ENCODE measurements around the gene MTRR. TPM values are rescaled to one million over a fixed set of nuclear protein-coding genes. Genes with fewer than 3 reads are reported as not detected.

MTRR gene
- total RNA-seq, 2 donors from 2014 or later, result 15.8 to 23.9 TPM

DNA sequence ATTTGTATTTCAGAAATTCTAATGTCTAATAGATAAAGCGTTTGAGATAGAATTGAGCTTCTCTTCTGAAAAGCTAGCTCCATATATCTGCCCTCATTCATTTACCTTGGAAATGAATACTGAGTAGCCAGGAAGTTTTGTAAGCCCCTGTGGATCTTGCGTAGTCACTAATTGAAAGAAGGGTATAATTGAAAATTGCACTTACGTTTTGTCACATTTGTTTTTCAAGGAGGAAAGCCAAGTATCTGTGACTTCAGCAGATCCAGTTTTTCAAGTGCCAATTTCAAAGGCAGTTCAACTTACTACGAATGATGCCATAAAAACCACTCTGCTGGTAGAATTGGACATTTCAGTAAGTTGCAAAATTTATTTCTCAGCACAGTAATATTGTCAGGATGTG lies 14.0 kb downstream of the MTRR start:
- WGBS, 2 donors, result 80 to 89% methylated on average over 4 of the region's 4 CpGs
- H3K27me3 ChIP-seq, result no peaks in the 10 kb centered on the region
- DNase-seq, result no peak
- H3K4me3 ChIP-seq, result no peak overlapping the region
- TF ChIP-seq POLR2A (IDR thresholded peaks at IDR 0.05), result no peak
- TF ChIP-seq, protein P1, sequence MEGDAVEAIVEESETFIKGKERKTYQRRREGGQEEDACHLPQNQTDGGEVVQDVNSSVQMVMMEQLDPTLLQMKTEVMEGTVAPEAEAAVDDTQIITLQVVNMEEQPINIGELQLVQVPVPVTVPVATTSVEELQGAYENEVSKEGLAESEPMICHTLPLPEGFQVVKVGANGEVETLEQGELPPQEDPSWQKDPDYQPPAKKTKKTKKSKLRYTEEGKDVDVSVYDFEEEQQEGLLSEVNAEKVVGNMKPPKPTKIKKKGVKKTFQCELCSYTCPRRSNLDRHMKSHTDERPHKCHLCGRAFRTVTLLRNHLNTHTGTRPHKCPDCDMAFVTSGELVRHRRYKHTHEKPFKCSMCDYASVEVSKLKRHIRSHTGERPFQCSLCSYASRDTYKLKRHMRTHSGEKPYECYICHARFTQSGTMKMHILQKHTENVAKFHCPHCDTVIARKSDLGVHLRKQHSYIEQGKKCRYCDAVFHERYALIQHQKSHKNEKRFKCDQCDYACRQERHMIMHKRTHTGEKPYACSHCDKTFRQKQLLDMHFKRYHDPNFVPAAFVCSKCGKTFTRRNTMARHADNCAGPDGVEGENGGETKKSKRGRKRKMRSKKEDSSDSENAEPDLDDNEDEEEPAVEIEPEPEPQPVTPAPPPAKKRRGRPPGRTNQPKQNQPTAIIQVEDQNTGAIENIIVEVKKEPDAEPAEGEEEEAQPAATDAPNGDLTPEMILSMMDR (IDR thresholded peaks at IDR 0.05), result no peak
- no peak for ATAC-seq
- no peaks in the 10 kb centered on the region for H3K9me3 ChIP-seq
- H3K4me1 ChIP-seq, result peaks cover 16% of the 10 kb centered on the region
- peaks cover 0 to 19% of the 10 kb centered on the region in 2 donors for H3K36me3 ChIP-seq (replicated peaks in 1 of 2; ENCODE audit: insufficient read depth in 1 of 2, low read depth in 2 of 2)
- no peak overlapping the region for H3K27ac ChIP-seq
- intact Hi-C loops (cut with DNase I), result no loop called here

DNA sequence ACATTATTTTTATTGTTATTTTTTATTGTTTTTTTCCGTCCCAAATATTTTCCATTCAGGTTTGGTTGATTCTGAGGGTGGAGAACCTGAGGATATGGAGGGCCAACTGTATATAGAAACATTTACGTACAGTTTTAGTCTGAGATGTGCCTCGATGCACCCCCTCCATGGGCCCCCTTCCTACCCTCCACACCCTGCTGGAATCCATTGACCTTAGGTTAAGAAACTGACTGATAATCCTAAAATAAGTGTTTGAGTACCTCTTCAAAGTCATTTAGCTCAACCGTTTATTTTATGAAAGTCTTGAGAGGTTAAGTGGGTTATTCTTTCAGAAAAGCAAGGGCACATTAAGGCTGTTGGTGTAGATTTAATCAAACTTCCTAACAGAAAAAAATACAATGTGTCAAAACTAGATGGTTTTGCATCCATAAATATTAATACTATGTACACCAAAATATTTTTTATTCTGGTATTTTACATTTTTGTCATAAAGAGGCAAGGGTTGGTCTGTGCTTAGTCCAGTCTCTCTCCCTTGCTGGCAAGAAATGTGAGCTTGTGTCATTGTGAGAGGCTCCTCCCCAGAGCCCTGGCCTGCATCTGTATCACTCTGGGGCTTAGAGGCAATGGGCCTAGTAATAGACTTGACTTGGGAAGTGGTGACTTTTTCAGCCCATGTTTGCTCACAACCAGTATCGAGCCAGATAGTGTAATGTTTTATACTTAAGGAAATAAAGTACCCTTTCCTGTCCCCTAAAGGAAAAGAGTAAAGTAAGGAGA lies 15.7 kb downstream of the MTRR start:
- no peak overlapping the region for H3K4me3 ChIP-seq
- H3K9me3 ChIP-seq, result no peaks in the 10 kb centered on the region
- H3K36me3 ChIP-seq (replicated peaks in 1 of 2; ENCODE audit: insufficient read depth in 1 of 2, low read depth in 2 of 2), result peaks cover 0 to 21% of the 10 kb centered on the region in 2 donors
- ATAC-seq (no peak), DNase-seq (no peak)
- 80 to 81% methylated on average over 5 of the region's 5 CpGs for WGBS, 2 donors
- no peak overlapping the region for H3K27ac ChIP-seq
- H3K27me3 ChIP-seq, result no peaks in the 10 kb centered on the region
- intact Hi-C loops (cut with DNase I), result no loop called here
- peaks cover 5% of the 10 kb centered on the region for H3K4me1 ChIP-seq
- TF ChIP-seq, protein P1 (IDR thresholded peaks at IDR 0.05), result no peak
- TF ChIP-seq POLR2A (IDR thresholded peaks at IDR 0.05), result no peak

DNA sequence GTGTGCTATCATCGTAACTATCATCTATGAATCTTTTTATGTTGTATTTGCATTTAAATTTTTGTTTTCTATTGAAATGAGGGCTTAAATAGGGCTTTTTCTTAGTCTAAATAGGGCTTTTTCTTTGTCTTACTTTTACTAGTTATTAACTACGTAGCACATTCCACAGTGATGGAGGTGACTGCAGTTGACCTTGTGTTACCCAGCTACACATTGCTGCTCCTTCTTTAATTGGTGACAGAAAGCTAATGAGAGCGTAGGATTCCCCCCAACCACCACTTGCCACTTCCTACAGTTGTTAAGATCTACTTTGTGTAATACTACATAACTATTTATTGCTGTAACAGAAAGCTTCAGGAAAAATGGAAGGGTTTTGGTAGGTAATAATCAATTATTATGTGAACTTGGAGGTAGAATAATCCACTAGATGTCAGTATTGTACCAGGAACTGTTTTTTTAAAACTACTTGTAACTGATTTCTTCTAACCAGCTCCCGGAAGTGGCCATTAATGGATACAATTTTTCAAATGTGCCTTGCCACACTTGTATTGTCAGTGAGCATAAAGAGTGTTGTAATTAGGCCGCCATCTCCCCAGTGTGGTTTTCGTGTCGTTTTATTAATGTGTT lies 18.0 kb downstream of the MTRR start:
- peak; percentile 67 for ATAC-seq
- H3K27me3 ChIP-seq, result no peaks in the 10 kb centered on the region
- H3K4me1 ChIP-seq, result peaks cover 4% of the 10 kb centered on the region
- no peaks in the 10 kb centered on the region for H3K9me3 ChIP-seq
- 49 to 63% methylated on average over 7 of the region's 7 CpGs for WGBS, 2 donors
- peak overlapping the region in 2 of 4 donors; percentile 2 to 42 for H3K27ac ChIP-seq
- H3K4me3 ChIP-seq, result no peak overlapping the region
- peaks cover 0 to 25% of the 10 kb centered on the region in 2 donors for H3K36me3 ChIP-seq (replicated peaks in 1 of 2; ENCODE audit: insufficient read depth in 1 of 2, low read depth in 2 of 2)
- TF ChIP-seq, protein P1 (IDR thresholded peaks at IDR 0.05), result peak in 6 of 7 experiments; percentile 41 to 73 (median 64)
- TF ChIP-seq POLR2A (IDR thresholded peaks at IDR 0.05), result no peak
- intact Hi-C loops (cut with DNase I), result no loop called here
- DNase-seq, result no peak

DNA sequence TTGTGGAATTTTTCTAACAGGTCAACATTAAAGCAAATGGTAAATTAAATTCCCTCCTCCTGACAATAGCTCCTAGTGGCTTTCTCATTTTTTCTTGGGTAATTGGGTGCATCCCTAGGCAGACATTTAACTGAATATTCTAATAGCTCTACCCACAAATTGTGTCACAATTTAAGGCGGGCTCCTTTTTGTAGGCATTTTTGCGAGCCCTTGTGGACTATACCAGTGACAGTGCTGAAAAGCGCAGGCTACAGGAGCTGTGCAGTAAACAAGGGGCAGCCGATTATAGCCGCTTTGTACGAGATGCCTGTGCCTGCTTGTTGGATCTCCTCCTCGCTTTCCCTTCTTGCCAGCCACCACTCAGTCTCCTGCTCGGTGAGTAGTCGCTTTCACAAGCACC lies 20.0 kb downstream of the MTRR start:
- peaks cover 8 to 20% of the 10 kb centered on the region in 2 donors for H3K36me3 ChIP-seq (replicated peaks in 1 of 2; ENCODE audit: insufficient read depth in 1 of 2, low read depth in 2 of 2)

More for the DNA sequence above, 20.0 kb downstream of the MTRR start:
- intact Hi-C loops (cut with DNase I), result no loop called here
- DNase-seq (no peak), ATAC-seq (no peak)
- peaks cover 4% of the 10 kb centered on the region for H3K4me1 ChIP-seq
- no peak overlapping the region for H3K27ac ChIP-seq
- TF ChIP-seq, protein P1 (IDR thresholded peaks at IDR 0.05), result no peak
- TF ChIP-seq POLR2A (IDR thresholded peaks at IDR 0.05), result no peak
- H3K9me3 ChIP-seq, result no peaks in the 10 kb centered on the region
- H3K27me3 ChIP-seq, result no peaks in the 10 kb centered on the region
- H3K4me3 ChIP-seq, result no peak overlapping the region
- WGBS, 2 donors, result 97 to 98% methylated on average over 9 of the region's 9 CpGs

Data from body of pancreas (tissue), 4 donors.